GM12874 (cell line): ENCODE data around the gene CACNB4.

Experiments used
- TF ChIP-seq, protein P1 (sequence below): IDR thresholded peaks from 2 replicates; pipeline ENCODE4 v1.5.1; 2011; ENCODE audit warnings: low read depth, mild to moderate bottlenecking, control low read depth, low read length, moderate library complexity; ENCODE audit not compliant: insufficient read depth

The CACNB4 gene

DNA sequence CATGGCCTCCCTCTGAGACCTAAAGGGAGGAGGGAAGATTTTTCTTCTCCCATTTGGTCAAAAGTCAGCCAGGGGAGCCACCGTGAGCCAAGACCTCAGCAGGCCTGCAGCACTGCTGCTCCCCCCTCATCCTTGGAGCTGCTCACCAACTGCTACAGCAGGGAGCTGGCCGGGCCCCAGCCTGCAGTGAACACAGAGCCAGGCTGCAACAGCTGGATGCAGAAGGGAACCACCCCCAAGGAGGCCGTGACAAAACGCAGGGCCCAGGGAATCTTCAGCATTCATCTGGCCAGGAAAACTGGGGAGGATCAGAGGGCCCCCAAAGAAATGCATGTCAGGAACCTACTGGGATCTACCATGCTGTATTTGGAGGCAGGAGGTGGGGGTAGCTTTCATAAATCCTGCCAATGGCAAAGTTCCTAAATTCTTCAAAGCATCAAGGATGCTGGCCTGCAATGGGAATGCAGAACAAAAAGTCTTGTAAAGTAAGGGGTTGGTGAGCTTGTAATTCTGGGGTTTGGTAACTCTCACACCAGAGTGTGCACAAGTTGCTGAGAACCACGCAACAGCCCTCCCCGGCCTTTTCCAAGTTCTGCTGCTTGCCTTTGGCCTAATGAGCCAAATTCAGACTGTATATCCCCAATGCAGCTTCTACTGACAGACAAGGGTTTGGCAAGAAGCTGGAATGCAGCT, 61.0 kb downstream of the CACNB4 start:
- TF ChIP-seq, protein P1, sequence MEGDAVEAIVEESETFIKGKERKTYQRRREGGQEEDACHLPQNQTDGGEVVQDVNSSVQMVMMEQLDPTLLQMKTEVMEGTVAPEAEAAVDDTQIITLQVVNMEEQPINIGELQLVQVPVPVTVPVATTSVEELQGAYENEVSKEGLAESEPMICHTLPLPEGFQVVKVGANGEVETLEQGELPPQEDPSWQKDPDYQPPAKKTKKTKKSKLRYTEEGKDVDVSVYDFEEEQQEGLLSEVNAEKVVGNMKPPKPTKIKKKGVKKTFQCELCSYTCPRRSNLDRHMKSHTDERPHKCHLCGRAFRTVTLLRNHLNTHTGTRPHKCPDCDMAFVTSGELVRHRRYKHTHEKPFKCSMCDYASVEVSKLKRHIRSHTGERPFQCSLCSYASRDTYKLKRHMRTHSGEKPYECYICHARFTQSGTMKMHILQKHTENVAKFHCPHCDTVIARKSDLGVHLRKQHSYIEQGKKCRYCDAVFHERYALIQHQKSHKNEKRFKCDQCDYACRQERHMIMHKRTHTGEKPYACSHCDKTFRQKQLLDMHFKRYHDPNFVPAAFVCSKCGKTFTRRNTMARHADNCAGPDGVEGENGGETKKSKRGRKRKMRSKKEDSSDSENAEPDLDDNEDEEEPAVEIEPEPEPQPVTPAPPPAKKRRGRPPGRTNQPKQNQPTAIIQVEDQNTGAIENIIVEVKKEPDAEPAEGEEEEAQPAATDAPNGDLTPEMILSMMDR, result no peak

DNA sequence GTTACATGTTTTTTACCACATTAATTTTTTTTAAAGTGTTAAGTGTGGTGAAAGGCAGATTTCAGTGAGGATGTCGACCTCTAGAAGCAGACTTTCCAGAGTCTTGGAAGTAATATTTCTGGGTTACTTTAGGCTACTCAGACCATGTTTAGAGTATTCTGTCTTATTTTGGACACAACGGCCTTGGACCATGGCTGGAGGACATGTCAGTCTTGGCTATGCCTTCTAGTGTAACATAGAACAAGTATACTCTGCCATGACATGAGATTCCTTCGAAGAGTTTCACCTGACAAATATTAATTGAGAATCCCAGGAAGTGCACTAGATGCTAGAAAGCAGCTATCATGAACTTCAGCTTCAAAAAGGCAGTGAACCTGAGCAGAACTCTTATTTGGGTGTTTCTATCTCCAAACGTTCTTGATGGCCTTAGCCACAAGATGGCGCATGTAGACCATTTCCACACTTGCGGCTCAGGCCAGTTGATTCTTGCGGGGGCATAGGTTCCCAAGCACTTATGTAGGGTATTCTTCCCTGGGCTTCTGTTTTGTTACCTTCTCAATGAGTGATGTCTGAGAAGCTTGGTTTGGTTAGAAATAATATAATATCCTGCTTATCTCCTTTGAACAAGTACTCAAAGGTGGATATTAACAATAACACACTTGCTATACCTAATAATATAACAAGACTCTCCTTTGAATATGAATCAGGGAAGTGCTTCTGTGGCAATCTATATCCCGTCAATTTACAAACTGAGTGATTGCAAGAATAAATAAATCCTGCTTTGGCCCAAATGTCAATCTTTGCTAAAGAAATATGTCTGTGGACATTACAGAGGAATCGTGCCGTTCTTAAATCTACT, 62.0 kb downstream of the CACNB4 start:
- TF ChIP-seq, protein P1, result peak; percentile 73

DNA sequence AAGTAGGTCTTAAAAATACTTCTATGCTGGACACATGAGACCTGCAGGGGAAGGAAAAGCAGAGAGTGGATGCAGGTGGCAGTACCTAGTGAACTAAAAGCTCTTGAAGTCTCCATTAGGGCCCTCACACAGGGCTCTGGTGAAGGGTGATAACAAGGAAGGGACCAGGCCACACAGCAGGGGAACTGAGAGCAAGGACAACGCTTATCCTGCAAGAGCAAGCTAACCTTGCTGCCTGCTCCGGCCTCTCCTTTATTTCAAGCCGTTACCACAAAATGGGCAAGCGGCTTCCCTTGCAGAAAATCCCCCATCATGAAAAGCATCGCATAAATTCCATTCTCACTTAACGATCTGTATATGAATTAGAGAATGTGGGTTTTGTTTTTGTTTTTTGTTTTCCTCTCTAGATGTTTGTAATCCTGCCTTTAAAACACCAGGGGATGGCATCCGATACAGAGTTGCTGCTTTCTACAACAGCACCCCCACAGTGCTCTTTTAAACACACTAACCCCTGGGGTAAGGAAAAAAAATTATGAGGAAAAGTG, 64.5 kb downstream of the CACNB4 start:
- TF ChIP-seq, protein P1, result no peak

GRCh38 chr2:152033011-152033925, 65.6 kb downstream of the CACNB4 start:
- TF ChIP-seq, protein P1, result no peak

- TF ChIP-seq, protein P1, result no peak
These were observed 67.0 kb downstream of the CACNB4 start for GRCh38 chr2:152031747-152032306.

GRCh38 chr2:152028182-152028862, 70.5 kb downstream of the CACNB4 start:
- TF ChIP-seq, protein P1, result no peak
